ENCODE measurements around the gene SUGP1.
"Not testable (repeated sequence)": the region's sequence is repeated elsewhere in the genome, so short reads cannot be mapped to it uniquely, and the experiment has no call there.

Gene SUGP1

DNA sequence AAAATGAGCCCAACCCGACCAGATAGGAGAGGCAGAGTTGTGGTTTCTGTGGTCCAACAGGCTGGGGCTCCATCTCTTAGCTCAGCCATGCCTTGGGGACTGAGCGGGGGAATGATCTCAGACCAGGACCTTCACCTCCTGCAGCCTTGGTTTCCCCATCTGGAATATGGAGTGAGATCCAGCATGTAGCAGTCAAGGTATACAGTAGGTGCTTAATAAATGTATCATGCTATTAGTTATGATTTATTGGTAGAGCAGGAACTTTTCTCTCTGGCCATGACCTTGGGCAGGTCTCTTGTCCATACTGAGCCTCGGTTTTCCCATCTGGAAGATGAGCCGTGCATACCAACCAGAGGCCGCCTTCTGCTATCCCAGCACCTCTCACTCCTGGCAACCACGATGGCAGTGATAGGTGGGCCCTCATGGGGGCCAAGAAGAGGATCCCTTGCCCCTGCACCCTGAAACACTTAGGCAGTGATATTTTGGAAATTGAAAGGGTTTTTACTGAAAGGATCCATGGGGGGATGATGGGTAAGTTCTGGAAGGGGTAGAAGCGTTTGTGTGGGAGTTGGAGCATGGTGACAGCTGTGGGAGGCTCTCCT, 56.3 kb downstream of the SUGP1 start:
- DNase-seq (ENCODE audit: low read depth): no peak

DNA sequence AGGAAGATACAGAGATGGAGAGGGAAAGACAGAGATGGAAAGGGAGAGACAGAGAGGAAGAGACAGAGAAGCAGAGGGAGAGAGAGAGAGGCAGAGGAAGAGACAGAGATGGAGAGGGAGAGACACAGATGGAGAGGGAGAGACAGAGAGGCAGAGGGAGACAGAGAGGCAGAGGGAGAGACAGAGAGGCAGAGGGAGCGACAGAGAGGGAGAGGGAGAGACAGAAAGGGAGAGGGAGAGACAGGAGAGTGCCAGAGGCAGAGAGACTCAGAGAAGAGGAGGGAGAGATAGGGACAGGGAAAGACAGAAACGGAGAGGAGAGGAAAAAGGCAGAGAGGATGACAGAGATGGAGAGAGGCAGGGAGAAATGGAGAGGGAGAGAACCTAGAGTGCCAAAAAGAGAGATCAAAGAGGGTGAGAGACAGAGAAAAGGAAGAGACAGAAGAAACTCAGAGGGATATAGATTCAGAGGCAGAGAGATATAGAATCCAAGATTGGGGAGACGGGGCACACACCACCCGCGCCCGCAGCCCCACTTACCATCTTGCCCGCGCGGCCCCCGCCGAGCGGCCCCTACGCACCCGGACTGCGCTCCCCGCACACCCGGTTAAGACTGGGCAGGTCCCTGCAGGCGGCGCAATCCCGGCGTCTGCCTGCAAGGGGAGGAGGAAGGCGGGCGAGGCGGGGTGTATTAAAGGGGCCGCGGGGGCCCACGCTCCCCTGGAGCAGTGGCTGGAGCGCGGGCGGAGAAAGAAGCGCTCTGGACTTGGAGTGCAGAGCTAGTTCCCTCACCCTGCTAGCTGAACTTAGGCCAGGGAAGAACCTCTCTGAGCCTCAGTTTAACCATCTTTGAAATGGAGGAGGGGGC, 57.9 kb downstream of the SUGP1 start:
- DNase-seq (ENCODE audit: low read depth): no peak

DNA sequence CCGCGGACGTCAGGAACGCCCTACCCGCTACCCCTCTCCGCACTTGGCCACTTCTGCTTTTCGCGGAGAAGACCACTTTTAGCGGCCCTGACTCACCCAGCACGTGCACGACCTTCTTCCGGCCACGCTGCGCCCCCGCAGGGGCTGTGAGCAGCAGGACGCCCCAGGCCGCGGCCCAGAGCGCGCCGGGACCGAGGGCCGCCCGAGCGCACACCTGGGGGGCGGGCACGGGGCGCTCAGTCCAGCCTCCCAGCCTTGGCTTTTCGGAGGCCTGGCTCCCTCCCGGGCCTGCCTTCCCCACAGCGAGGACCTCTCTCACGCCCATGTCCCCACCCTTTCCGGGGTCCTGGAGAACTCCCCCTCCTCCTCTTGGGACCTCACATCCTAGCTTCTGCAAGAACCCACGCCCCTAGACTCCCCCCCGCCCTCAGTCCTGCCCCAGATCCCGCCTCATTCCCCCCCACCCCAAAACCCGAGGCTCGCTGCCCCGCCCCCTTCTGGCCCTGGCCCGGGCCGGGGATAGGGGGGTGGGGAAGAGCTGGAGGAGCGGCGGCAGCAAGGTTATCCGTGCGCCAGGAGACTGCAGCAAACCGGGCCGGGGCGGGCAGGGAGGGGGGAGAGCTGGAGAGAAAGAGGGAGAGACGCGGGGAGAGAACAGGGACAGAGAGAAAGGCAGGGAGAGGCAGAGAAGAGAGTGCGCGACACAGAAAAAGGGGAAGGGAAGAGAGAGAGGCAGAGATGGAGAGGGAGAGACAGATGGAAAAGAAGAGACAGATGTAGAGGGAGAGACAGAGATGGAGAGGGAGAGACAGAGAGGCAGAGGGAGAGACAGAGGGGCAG, 58.7 kb downstream of the SUGP1 start:
- DNase-seq (ENCODE audit: low read depth): no peak

DNA sequence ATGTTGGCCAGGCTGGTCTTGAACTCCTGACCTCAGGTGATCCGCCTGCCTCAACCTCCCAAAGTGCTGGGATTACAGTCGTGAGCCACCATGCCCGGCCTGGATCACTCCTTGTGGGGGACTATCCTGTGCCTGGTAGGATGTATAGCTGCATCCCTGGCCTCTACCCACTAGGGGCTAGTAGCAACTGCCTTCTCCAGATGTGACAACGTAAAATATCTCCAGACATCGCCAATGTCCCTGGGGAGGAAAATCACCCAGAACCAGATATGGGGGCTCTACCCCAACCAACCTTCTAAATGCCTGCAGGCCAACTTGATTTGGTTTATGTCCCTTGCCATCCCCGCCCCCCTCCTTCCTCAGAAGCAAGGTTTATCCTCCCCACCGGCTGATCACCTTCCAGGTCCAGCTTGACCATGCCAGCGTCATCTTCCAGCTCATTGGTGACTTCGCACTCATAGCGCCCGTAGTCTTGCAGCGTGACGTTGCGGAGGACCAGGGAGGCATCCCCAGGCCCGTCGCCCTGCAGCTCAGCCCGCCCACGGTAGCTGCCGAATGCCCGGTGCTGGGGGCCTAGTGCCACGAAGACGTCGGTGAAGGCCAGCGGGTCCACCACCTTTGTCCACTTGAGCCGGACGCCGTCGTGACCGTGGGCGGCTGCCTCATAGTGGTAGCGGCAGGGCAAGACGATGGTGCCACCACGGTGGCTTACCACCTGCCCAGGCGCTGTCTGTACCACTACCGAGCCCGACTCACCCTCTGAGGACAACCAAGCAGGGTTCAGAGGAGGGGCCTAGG, 59.7 kb downstream of the SUGP1 start:
- no peak for DNase-seq (ENCODE audit: low read depth)

DNA sequence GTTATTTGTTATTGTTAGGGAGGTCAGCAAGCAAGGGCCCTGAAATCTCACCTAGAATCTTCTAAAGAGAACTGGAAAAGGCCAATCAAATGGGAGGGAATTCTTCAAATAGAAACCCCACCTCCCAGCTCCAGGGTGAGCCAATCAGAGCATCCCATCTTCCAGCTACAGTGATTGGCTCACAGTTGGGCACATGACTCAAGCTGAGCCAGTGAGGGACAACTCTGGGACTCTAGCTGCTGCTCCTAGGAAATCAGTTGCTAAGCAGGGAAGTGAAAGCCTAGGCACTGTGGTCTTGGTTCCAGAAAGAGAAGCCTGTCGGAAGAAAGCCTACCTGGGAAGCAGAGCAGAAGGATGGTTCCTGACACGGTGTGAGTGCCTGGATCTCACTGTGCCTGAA, 60.6 kb downstream of the SUGP1 start:
- no peak for DNase-seq (ENCODE audit: low read depth)

DNA sequence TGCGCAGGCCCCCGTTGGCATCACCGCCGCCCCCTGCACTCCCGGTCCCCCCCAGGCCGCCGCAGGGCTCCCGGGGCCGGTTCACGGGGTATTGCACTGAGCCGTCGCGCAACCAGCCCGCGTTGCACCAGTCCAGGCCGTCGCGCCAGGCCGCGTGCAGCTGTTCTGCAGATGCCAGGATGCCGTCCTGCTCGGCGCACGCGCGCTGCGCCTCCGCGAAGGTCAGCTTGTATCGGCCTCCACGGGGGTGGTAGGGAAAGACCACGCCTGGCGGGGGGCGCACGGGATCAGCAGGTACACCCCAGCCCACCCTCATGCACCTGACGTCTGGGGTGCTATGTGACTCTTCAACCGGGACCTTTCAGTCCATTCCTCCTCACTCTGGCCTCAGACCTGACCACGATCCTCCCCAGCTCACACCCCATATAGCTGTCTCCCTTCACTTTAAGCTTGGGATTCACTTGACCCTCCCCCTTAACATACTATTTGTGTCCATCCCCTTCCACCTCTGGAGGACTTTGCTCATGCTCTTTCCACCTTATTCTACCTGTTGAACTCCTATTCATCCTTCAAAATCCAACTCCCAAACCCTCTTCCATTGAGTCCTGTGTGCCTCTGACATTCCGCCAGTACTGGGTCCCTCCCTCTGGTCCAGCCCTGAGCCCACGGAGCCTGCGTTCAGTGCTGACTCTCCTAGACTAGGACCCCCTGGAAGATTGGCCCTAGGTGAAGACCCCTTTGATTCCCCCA, 61.5 kb downstream of the SUGP1 start:
- DNase-seq (ENCODE audit: low read depth): no peak

DNA sequence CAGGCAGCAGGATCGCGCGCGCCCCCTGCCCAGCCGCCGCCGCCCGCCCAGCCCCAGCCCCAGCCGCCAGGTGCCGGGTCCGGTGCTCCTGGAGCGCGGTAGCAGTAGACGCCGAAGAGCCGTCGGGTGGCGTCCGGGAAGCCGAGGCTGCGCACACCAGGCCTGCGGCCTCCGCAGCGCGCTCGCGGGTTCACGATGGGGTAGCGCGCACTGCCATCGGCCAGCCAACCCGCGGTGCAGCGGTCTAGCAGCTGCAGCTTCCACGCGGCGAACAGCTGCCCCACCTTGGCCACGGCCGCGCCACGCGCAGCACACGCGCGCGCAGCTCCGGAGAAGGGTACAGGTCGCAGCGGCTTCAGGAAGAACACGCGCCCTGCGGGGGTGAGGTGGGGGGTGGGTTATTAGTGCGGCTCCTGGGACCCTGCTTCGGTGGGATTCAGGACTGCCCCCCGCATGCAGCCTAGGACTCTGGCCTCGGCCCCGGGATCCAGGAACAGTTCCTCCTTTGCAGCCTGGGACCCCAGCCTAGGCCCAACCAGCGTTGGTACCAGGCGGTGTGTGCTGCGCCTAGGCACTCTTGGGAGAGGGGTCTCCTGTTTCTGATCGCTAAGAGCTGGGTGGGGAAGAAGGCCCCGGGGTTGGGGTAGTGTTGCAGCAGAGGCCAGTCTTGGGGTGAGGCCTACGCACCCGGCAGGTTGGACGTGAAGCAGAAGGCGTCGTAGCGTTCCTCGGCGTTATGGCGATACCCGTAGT, 62.3 kb downstream of the SUGP1 start:
- DNase-seq (ENCODE audit: low read depth): no peak

DNA sequence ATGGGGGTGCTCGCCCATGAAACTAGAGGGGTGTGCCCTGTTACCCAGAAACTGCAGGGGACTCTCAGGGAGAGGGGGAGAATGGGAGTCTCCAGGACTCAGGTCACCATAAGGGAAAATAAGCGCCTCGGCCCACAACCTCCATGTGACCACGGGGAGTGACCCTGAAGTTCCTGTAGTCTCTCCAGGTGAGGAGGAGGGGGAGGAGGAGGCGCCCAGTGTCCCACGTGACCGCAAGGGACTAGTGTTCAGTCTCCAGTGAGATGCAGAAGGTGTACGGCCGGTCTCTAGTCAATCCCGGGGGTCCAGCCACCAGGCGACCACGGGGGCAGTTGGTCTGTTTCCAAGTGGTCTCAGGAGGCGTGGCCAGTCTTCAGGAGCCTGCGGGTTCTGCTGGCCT, 63.2 kb downstream of the SUGP1 start:
- no peak for DNase-seq (ENCODE audit: low read depth)

DNA sequence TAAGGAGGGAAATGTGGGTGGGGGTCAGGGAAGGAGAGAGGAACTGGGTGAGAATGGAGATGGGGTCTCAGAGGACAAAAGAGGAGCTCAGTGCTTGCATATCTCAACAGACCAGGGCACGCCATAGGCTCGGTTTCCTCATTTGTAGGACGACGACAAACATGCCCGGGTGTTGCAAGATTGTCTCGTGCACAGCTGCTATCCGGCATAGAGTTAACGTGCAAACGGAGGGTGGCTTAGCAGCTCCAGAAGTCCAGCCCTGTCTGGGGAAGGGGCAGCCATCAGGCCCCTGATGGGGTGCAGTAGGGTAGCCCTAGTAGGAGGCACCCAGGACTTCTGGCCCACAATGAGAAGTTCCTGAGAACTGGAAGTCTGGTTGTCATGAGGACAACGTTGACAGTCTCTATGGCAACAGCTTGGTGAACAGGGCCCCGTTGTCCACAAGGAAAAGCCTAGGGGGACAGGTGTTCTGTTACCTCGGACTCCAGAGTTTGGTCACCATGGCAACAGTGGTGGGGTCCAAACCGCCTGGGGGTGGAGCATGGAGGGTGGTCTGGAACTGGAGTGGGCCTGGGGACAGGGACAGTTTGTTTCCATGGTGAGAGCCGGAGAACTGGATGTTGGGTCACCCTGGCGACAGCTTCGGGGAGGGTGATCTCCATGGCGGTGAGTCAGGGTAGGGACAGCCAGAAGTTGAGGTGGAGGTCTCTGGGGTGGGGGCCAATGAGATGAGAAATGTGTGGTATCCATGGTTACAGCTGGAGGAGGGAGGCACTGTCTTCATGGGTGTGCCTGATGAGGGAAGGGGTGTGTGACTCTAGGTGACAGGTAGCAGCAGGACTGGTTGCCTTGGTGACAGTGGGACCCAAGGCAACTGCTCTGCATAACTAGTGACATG, 64.0 kb downstream of the SUGP1 start:
- no peak for DNase-seq (ENCODE audit: low read depth)

DNA sequence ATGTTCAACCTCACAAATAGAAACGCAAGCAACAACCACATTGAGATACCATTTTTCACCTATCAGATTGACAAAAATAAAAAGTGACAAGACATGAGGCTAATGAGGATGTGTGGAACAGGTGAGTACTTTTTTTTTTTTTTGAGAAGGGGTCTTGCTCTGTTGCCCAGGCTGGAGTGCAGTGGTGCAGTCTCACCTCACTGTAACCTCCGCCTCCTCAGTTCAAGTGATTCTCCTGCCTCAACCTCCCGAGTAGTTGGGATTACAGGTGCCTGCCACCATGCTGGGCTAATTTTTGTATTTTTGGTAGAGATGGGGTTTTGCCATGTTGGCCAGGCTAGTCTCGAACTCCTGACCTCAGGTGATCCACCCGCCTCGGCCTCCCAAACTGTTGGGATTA, 66.9 kb downstream of the SUGP1 start:
- not testable (repeated sequence) for DNase-seq (ENCODE audit: low read depth)

DNA sequence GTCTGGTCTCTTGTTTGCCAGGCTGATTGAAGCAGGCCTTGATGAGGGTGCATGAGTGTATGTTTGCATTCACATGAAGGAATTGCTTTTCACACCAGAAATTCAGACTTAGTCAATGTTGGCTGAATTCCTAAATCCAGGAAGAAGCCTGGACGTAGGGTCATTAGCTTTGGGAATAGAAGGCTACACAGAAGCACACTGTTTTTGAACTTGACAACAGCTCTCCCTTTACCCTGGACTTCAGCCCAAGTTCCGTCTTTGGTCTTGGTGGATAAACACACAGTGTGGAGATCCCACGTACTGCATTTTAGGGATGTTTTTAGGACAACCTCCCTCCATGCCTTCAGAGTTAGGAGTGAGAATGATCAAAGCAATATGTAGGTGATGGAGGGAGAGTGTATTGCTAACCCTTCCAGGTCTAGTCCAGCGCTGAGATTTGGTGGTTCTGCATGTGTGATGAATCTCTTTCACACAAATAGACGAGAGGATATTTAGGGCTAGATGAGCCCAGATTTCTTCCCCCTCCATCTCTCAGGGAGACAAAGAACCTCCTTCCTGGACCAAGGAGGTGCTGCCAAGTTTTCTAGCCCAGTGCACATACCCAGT, 70.0 kb downstream of the SUGP1 start:
- DNase-seq (ENCODE audit: low read depth): no peak

DNA sequence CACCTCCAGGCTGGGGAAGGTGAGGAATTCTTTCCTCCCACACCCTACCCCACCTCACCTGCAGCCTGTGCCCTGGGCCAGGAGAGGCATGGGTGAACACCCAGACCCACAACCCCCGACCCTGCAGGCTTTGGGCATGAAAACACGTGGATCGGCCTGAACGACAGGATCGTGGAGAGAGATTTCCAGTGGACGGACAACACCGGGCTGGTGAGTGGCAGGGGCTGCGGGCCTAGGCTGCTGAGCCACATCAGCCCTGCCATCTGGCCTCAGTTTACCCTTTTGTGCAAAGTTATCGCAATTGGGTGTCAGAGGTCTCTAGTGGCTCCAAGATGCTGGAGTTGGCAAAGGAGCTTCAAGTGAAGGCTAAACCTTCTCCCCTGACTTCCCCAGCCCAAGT, 79.8 kb downstream of the SUGP1 start:
- no peak for DNase-seq (ENCODE audit: low read depth)

DNA sequence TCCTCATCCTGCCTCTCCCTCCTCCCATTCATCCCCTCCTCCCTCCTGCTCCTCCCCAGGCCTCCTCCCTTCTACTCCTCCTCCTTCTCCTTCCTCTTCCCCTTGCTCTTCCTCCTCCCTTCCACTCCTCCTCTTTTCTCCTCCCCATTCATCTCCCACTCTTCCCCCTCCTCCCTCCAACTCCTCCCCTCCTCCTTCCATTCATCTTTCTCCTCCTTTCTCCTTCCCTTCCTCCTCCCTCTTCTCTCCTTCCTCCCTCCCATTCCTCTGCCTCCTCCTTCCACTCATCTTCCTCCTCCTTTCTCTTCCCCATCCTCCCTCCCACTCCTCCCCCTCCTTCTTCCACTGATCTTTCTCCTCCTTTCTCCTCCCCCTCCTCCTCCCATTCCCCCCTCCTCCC, 80.6 kb downstream of the SUGP1 start:
- no peak for DNase-seq (ENCODE audit: low read depth)

DNA sequence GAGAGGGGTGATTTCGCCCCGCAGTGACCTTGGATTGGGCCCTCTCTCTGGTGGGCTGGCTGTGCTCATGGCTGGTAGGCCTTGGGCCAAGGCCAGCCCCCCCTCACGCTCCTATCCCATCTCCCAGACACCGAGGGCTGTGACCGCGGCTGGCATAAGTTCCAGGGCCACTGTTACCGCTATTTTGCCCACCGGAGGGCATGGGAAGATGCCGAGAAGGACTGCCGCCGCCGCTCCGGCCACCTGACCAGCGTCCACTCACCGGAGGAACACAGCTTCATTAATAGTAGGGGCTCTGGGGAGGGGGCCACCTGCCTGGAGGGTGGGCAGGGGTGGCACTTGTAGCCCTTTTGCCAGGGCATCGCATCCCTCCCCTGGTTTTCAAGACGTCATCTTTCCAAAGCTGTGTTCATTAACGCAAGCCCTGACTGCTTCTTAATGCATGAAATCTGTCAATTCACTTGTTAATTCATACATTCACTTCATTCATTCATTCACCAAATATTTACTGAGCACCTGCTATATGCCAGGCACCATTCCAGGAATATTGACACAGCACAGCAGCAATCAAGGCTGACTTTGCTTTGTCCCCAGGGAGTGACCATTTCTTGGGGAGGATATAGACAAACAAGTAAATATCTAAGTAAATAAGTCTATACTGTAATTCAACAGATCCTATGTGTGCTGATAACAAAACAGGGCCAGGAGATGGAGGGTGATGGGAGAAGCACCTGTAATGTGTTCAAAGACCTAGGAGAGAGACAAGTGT, 82.0 kb downstream of the SUGP1 start:
- DNase-seq (ENCODE audit: low read depth): no peak

DNA sequence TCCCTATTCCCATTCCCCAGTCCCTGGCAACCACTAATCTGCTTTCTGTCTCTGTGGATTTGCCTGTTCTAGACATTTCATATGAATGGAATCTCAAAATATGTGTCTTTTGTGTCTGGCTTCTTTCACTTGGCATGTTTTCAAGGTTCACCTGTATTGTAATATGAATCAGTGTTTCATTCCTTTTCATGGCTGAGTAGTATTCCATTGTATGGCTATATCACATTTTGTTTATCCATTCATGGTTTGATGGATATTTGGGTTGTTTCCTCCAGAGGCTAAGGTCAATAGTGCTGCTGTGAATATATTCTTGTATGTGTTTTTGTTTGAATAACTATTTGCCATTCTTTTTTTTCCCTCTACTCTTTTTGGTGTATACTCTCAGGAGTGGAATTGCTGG, 84.1 kb downstream of the SUGP1 start:
- no peak for DNase-seq (ENCODE audit: low read depth)

DNA sequence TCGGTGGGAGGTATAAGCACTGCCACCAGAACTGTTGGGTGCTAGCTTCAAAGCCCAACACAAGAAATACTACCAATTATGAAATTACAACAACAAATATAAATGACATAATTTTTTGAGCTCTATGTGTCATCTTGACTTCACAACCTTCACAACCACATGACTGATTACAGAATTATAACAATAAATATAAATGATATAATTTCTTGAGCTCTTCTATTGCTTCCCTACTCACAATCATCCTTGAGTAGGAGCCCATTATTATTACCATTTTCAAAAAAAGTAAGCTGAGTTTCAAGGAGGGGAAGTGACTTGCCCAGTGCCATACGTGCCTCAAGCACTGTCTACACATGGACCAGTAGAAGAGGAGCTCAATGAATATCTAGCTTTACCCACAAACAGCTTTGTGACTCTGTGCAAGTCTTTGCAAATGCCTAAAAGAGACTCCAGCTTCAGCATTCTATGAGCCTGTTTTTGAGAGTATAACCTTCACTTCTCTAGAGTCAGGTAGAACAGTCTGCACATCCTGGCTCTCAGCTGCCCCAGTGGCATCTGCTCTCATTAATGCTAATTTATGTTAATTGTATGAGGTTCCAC, 86.0 kb downstream of the SUGP1 start:
- no peak for DNase-seq (ENCODE audit: low read depth)

DNA sequence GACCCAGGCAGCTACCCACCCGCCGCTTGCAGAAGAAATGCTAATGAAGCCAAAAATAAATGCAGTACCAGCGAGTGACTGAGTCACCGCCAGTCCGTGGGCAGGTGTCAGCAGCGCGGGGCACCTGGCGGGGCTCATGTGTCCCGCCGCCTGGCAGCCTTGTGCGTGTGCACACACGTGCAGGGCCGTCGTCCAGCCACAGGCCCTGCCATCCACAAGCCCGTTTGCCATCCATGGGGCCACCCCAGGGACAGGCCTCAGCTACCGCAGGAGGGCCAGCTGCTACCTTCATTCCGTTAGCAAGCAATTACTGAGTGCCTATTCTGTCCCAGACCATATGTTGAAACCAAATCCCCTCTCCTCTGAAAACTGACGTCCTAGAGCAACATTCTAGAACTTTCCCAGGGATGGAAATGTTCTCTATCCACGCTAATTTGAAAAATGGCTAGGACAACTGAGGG, 88.0 kb downstream of the SUGP1 start:
- no peak for DNase-seq (ENCODE audit: low read depth)

DNA sequence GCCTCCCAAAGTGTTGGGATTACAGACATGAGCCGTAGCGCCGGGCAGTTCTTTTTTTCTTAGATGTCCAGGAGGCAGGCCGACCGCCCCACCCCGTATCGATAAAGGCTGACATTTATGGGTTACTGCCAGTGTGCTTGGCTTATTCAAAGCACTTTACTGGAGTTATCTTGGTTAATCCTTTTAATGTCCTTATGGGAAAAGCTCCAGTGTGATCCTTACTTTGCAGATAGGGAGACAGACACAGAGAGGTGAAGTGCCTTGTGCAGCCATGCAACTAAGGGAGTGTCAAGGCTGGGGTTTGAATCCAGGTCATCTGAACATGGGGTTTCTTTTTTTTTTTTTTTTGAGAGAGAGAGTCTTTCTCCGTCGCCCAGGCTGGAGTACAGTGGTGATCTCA, 89.3 kb downstream of the SUGP1 start:
- DNase-seq (ENCODE audit: low read depth): no peak
